Germinal center (tissue), 1 donor: ENCODE data around the gene CYP2C19.
"Not testable (repeated sequence)": the region's sequence is repeated elsewhere in the genome, so short reads cannot be mapped to it uniquely, and the experiment has no call there.

ENCODE experiments used
- DNase-seq: peaks from one replicate; pipeline ENCODE4 v3.0.0; 2012; ENCODE audit warnings: mixed read lengths, low spot score

CYP2C19 gene

GRCh38 chr10:94762393-94762792, at the start of gene CYP2C19:
Gene CYP2C19 (plus strand): TSS chr10:94762681. CDS start chr10:94762706, 25 bp downstream.
- no peak for DNase-seq

- no peak for DNase-seq
These were observed 36.6 kb upstream of the CYP2C19 start for GRCh38 chr10:94725871-94726270.

- no peak for DNase-seq
These were observed 27.3 kb upstream of the CYP2C19 start for GRCh38 chr10:94735197-94735596.

- no peak for DNase-seq
These were observed 23.9 kb upstream of the CYP2C19 start for GRCh38 chr10:94738588-94738987.

- no peak for DNase-seq
These were observed 15.3 kb upstream of the CYP2C19 start for GRCh38 chr10:94747137-94747536.

- no peak for DNase-seq
These were observed 14.6 kb upstream of the CYP2C19 start for GRCh38 chr10:94747838-94748237.

- no peak for DNase-seq
These were observed 4.6 kb upstream of the CYP2C19 start for GRCh38 chr10:94757916-94758315.

GRCh38 chr10:94760586-94761178, 1.8 kb upstream of the CYP2C19 start:
- no peak for DNase-seq

- not testable (repeated sequence) for DNase-seq
These were observed 12.9 kb downstream of the CYP2C19 start for GRCh38 chr10:94775425-94775824.

- DNase-seq, result no peak
These were observed 15.5 kb downstream of the CYP2C19 start for GRCh38 chr10:94777886-94778458.

GRCh38 chr10:94780844-94781243, 18.4 kb downstream of the CYP2C19 start:
- no peak for DNase-seq

- DNase-seq, result no peak
These were observed 21.8 kb downstream of the CYP2C19 start for GRCh38 chr10:94784256-94784655.

GRCh38 chr10:94785211-94785610, 22.7 kb downstream of the CYP2C19 start:
- no peak for DNase-seq

GRCh38 chr10:94800551-94800950, 38.1 kb downstream of the CYP2C19 start:
- not testable (repeated sequence) for DNase-seq

- no peak for DNase-seq
These were observed 40.8 kb downstream of the CYP2C19 start for GRCh38 chr10:94803307-94803706.

- DNase-seq, result not testable (repeated sequence)
These were observed 67.5 kb downstream of the CYP2C19 start for GRCh38 chr10:94830025-94830424.

GRCh38 chr10:94846204-94846603, 83.7 kb downstream of the CYP2C19 start:
- no peak for DNase-seq

GRCh38 chr10:94850766-94851165, 88.3 kb downstream of the CYP2C19 start:
- DNase-seq, result no peak

- no peak for DNase-seq
These were observed 88.8 kb downstream of the CYP2C19 start for GRCh38 chr10:94851263-94851662.

- DNase-seq, result no peak
These were observed 90.0 kb downstream of the CYP2C19 start for GRCh38 chr10:94852438-94852837.

- no peak for DNase-seq
These were observed 90.6 kb downstream of the CYP2C19 start for GRCh38 chr10:94853065-94853464.

- DNase-seq, result no peak
These were observed 95.5 kb downstream of the CYP2C19 start for GRCh38 chr10:94858005-94858404.

GRCh38 chr10:94859086-94859485, 96.6 kb downstream of the CYP2C19 start:
- DNase-seq, result no peak

- no peak for DNase-seq
These were observed 116.2 kb downstream of the CYP2C19 start for GRCh38 chr10:94878649-94879048.
